CD4-positive, CD25-positive, alpha-beta regulatory T cell (primary cell): ENCODE data around the gene KBTBD4. TPM values are rescaled to one million over a fixed set of nuclear protein-coding genes. Genes with fewer than 3 reads are reported as not detected.

Experiments
- ATAC-seq, 2 donors: fragments of 150-1000 bp; cut with Tn5 transposase; one replicate each; pipeline ENCODE4 v1.10.0; 2021; ENCODE audit warnings: low read depth in 2 of 2, moderate number of reproducible peaks in 2 of 2, moderate library complexity in 1 of 2
- DNase-seq, 3 donors: peaks; one replicate each; pipeline versions ENCODE4 v3.0.0 to v3.0.0-alpha.2; 2012 to 2022; ENCODE audit warnings: mixed read lengths in 1 of 3
- H3K27ac ChIP-seq: one replicate; pipeline ENCODE4 v1.7.0; 2013; ENCODE audit warnings: mild to moderate bottlenecking, low read length; ENCODE audit not compliant: insufficient read depth, poor library complexity, severe bottlenecking
- H3K27me3 ChIP-seq: one replicate; pipeline ENCODE4 v1.7.0; 2013; ENCODE audit warnings: low read length; ENCODE audit not compliant: control insufficient read depth, insufficient read depth
- H3K36me3 ChIP-seq: one replicate; pipeline ENCODE4 v1.7.0; 2013; ENCODE audit warnings: mild to moderate bottlenecking, low read length, moderate library complexity; ENCODE audit not compliant: control insufficient read depth, insufficient read depth
- H3K4me1 ChIP-seq: 2 replicates; pipeline ENCODE4 v1.7.0; 2013; ENCODE audit warnings: mild to moderate bottlenecking, low read length; ENCODE audit not compliant: insufficient read depth, control insufficient read depth, poor library complexity, severe bottlenecking
- H3K4me3 ChIP-seq: one replicate; pipeline ENCODE4 v1.7.0; 2013; ENCODE audit warnings: low read depth, mild to moderate bottlenecking, low read length, moderate library complexity
- H3K9me3 ChIP-seq, 2 experiments: 1 replicate in 1 of 2; 2 replicates in 1 of 2; pipeline ENCODE4 v1.7.0; 2013; ENCODE audit warnings: low read length in 2 of 2, mild to moderate bottlenecking in 1 of 2, moderate library complexity in 1 of 2; ENCODE audit not compliant: control insufficient read depth in 2 of 2
- H3K27ac Mint-ChIP-seq, 3 donors: one replicate each; pipeline ENCODE4 v1.8.0; 2020 to 2022; ENCODE audit warnings: mild to moderate bottlenecking in 3 of 3, mixed read lengths in 3 of 3, moderate library complexity in 2 of 3
- H3K27me3 Mint-ChIP-seq: one replicate; pipeline ENCODE4 v1.8.0; 2022; ENCODE audit warnings: mild to moderate bottlenecking, mixed read lengths
- H3K36me3 Mint-ChIP-seq: one replicate; pipeline ENCODE4 v1.8.0; 2020; ENCODE audit warnings: mixed read lengths
- H3K4me1 Mint-ChIP-seq, 4 donors: one replicate each; pipeline ENCODE4 v1.8.0; 2020 to 2022; ENCODE audit warnings: mixed read lengths in 4 of 4, mild to moderate bottlenecking in 1 of 4
- H3K4me3 Mint-ChIP-seq, 4 donors: one replicate each; pipeline ENCODE4 v1.8.0; 2020 to 2022; ENCODE audit warnings: mild to moderate bottlenecking in 4 of 4, mixed read lengths in 4 of 4, moderate library complexity in 3 of 4
- H3K9me3 Mint-ChIP-seq, 7 donors: one replicate each; pipeline ENCODE4 v1.8.0; 2020 to 2022; ENCODE audit warnings: mixed read lengths in 7 of 7, mild to moderate bottlenecking in 3 of 7, moderate library complexity in 2 of 7
- polyA plus RNA-seq, 4 donors: library from polyadenylated mRNA; unstranded; fragments of 300-500 nt; fragmentation: Illumina TruSeq; gene quantifications; one replicate each; pipeline ENCODE4 v1.2.3, GENCODE V29; 2021
- total RNA-seq: library from RNA; stranded (reverse); gene quantifications from one replicate; pipeline ENCODE4 v1.2.3, GENCODE V29; 2022

The KBTBD4 gene
- total and polyA plus RNA-seq, 5 donors from 2014 or later, result 23.7 to 54.4 (median 49.3) TPM

DNA sequence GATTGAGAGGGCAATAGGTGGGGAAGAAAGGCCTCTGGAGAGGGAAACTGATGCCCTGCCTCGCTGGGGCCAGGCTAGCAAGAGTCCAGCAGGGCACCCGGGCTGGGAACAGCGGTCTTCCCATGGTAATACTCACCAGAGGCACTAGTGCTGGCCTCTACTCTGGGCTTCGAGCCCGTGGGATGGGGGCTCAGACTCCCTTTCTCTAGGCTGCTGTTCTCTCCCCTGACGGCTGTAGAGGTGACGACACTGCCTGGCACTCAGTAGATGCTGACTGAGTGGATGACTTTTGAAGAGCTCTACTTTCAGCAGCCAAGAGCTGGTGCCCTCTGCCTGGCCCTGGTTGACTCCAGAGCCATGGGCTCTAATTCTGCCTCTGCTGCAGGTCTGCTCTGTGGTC, 16.3 kb upstream of the KBTBD4 start:
- Histone ChIP-seq H3K27me3 (peaks cover 17% of the 10 kb centered on the region), H3K27ac (no peak overlapping the region), H3K9me3 (no peaks in the 10 kb centered on the region), H3K36me3 (no peaks in the 10 kb centered on the region), H3K4me1 (peaks cover 8% of the 10 kb centered on the region), H3K4me3 (no peak overlapping the region)
- ATAC-seq (no peak), DNase-seq (no peak)
- H3K4me1 Mint-ChIP-seq, result peaks cover 0 to 9% (median 0%) of the 10 kb centered on the region in 4 donors
- H3K27ac Mint-ChIP-seq, result no peak overlapping the region
- H3K9me3 Mint-ChIP-seq, result peaks cover 0 to 2% (median 0%) of the 10 kb centered on the region in 7 donors
- H3K4me3 Mint-ChIP-seq, result no peak overlapping the region
- peaks cover 8% of the 10 kb centered on the region for H3K36me3 Mint-ChIP-seq
- H3K27me3 Mint-ChIP-seq, result peaks cover 36% of the 10 kb centered on the region

DNA sequence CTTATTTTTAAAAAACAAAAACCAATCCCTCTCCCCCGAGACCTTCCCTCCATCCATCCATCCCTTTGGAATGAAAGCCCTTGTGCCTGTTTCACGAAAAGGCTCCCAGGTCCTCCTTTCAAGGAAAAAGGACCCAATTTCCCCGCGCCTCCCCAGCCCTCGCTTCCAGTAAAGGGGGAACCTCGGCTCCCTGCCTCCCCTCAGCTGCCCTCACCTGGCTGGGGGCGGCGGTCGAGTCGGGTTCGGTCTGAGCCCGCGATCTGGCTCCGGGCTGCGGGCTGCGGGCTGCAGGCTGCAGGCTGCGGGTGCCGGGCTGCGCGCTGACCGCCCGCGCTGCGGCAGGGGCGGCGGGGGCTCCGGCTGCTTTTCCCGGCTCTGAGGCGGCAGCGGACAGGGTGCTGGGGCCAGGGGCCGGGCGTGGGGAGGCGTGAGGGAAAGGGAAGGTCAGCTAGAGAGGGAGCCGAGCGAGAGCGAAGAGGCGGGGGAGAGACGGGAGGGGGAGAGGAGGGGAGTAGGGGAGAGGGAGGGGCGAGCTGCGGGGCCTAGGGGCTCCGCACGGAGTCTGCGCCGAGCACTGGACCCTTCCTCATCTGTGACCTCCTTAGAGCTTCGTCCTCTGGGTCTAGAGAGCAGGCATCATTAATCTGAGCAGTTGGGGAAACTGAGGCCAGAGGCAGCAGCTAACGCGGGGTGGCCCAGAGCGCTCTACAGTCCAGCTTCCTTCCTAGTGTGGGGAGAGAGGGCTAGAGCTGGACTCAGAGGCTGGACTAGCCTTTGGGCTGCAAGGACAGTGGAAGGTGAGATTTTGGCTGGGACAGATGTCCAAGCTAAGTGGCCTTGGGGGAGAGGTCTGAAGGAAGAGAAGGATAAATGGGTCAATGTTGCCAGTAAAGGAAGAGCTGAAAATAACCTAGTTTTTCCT, 15.4 kb upstream of the KBTBD4 start, which contains the start of gene C1QTNF4:
TSS of gene C1QTNF4 (minus strand) at position 478 of the 922 bp plus-strand sequence. CDS start 3,601 bp downstream, outside the sequence.
- no peaks in the 10 kb centered on the region for H3K9me3 ChIP-seq
- peaks cover 0 to 2% (median 0%) of the 10 kb centered on the region in 7 donors for H3K9me3 Mint-ChIP-seq
- H3K27me3 ChIP-seq, result peaks cover 17% of the 10 kb centered on the region
- no peaks in the 10 kb centered on the region for H3K36me3 ChIP-seq
- peaks cover 8% of the 10 kb centered on the region for H3K4me1 ChIP-seq
- DNase-seq, result no peak
- peak within 1 kb of the TSS in 2 of 4 donors; percentile 27 to 67 for H3K4me3 Mint-ChIP-seq
- peaks cover 8% of the 10 kb centered on the region for H3K36me3 Mint-ChIP-seq
- H3K27me3 Mint-ChIP-seq, result peaks cover 38% of the 10 kb centered on the region
- peak within 1 kb of the TSS in 1 of 3 donors; percentile 21 for H3K27ac Mint-ChIP-seq
- ATAC-seq, result no peak
- peaks cover 0 to 9% (median 0%) of the 10 kb centered on the region in 4 donors for H3K4me1 Mint-ChIP-seq
- no peak within 1 kb of the TSS for H3K27ac ChIP-seq
- H3K4me3 ChIP-seq, result no peak within 1 kb of the TSS

DNA sequence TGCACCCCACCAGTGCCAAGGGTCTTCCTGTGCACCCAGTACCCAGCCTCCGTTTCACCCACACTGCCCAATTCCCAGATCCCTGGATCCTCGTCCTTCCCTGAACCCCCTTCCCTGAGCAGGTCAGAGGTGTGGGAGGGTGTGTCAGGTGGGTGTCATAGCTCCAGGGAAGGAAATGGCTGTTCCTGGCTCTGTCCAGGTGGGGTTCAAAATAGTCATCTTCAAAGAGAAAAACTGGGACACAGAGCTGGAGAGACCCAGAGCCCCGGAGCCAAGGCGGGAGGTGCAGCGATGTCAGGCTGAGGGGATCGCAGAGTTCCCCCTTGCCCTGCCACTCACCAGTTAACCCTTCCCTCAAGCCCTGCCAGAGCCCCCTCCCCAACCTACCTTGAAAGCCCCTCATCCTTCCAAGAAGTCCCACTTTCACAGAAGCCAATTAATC, 14.7 kb upstream of the KBTBD4 start:
- Mint-ChIP-seq H3K4me1 (peaks cover 0 to 9% (median 0%) of the 10 kb centered on the region in 4 donors), H3K27ac (no peak overlapping the region), H3K27me3 (peaks cover 35% of the 10 kb centered on the region), H3K4me3 (peak overlapping the region in 2 of 4 donors; percentile 27 to 67), H3K36me3 (peaks cover 8% of the 10 kb centered on the region), H3K9me3 (peaks cover 0 to 2% (median 0%) of the 10 kb centered on the region in 7 donors)
- H3K4me1 ChIP-seq, result peaks cover 8% of the 10 kb centered on the region
- no peaks in the 10 kb centered on the region for H3K36me3 ChIP-seq
- ATAC-seq (no peak), DNase-seq (no peak)
- H3K4me3 ChIP-seq, result no peak overlapping the region
- H3K27ac ChIP-seq, result no peak overlapping the region
- H3K27me3 ChIP-seq, result peaks cover 17% of the 10 kb centered on the region
- no peaks in the 10 kb centered on the region for H3K9me3 ChIP-seq

DNA sequence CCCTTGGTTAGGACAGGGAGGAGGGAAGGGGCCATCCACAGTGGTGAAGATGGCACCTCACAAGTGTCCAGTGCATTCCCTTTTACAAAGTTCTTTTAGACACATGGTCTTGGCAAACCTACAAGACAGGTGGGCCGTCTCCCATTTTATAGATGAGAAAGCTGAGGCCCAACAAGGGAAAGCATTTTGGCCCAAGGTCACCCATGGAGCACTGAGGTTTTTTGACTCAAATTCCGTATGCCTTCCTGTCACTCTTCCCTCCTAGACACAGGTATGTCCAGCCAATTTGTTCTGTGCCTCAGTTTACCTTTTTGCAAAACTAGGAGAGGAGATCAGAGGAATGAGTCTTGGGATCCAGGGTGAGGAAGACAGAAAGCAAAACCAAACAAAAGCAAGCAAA, 14.2 kb upstream of the KBTBD4 start:
- peaks cover 34% of the 10 kb centered on the region for H3K27me3 Mint-ChIP-seq
- no peak for DNase-seq
- no peak overlapping the region for H3K27ac Mint-ChIP-seq
- peaks cover 8% of the 10 kb centered on the region for H3K4me1 ChIP-seq
- no peak overlapping the region for H3K27ac ChIP-seq
- H3K36me3 ChIP-seq, result no peaks in the 10 kb centered on the region
- peaks cover 0 to 9% (median 0%) of the 10 kb centered on the region in 4 donors for H3K4me1 Mint-ChIP-seq
- no peak for ATAC-seq
- no peak overlapping the region for H3K4me3 ChIP-seq
- H3K27me3 ChIP-seq, result peaks cover 17% of the 10 kb centered on the region
- H3K9me3 Mint-ChIP-seq, result no peaks in the 10 kb centered on the region
- H3K9me3 ChIP-seq, result no peaks in the 10 kb centered on the region
- peaks cover 8% of the 10 kb centered on the region for H3K36me3 Mint-ChIP-seq
- H3K4me3 Mint-ChIP-seq, result no peak overlapping the region

DNA sequence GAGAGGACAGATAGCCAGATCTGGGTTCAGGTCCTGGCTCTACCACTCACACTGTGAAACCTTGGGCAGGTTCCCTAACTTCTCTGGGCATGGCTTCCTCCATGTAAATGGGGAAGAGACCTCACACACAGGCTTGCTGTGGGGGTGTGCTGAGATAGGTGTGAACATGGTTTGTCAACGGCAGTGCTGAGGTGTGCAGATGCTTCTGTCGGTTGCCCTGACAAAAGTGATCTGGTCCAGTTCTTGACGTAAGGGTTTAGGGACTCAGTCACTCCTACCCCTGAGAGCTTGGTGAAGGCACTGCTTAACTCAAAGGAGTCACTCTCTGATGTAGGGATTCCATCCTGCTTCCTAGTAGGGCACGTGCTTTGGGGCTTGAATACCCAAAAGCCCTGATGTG, 13.5 kb upstream of the KBTBD4 start:
- H3K4me1 Mint-ChIP-seq, result peaks cover 0 to 9% (median 0%) of the 10 kb centered on the region in 4 donors
- ATAC-seq, result no peak
- H3K4me3 Mint-ChIP-seq, result no peak overlapping the region
- Histone ChIP-seq H3K9me3 (no peaks in the 10 kb centered on the region), H3K27me3 (peaks cover 17% of the 10 kb centered on the region), H3K4me3 (no peak overlapping the region), H3K4me1 (peaks cover 8% of the 10 kb centered on the region), H3K27ac (no peak overlapping the region), H3K36me3 (no peaks in the 10 kb centered on the region)
- H3K36me3 Mint-ChIP-seq, result peaks cover 8% of the 10 kb centered on the region
- H3K9me3 Mint-ChIP-seq, result no peaks in the 10 kb centered on the region
- DNase-seq, result no peak
- H3K27me3 Mint-ChIP-seq, result peaks cover 34% of the 10 kb centered on the region
- no peak overlapping the region for H3K27ac Mint-ChIP-seq

DNA sequence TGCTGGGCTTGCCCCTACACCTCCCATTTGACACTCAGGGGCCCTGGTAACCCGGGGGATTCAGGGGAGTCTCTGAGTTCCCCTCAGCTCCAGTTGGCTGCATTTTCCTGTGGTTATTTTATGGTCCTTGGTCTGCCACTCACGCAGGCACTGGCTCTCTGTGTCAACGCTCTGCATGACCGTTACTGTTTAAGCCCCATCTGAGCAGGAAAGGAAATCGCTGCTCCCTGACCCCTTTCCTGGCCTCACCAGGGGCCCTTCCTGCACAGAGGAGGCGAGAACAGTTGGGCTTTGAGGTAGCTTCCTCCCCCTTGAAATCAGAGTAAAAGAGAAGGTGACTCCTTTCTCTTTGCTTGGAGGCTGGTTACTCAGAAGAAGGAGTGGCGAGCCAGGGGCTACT, 13.0 kb upstream of the KBTBD4 start:
- no peak overlapping the region for H3K4me3 ChIP-seq
- H3K27ac ChIP-seq, result no peak overlapping the region
- H3K36me3 ChIP-seq, result no peaks in the 10 kb centered on the region
- H3K27me3 ChIP-seq, result peaks cover 17% of the 10 kb centered on the region
- Mint-ChIP-seq H3K36me3 (peaks cover 8% of the 10 kb centered on the region), H3K9me3 (no peaks in the 10 kb centered on the region), H3K27me3 (peaks cover 34% of the 10 kb centered on the region), H3K4me3 (no peak overlapping the region), H3K4me1 (peaks cover 0 to 9% (median 0%) of the 10 kb centered on the region in 4 donors), H3K27ac (no peak overlapping the region)
- DNase-seq (peak in 1 of 3 donors; percentile 17), ATAC-seq (no peak)
- H3K4me1 ChIP-seq, result peaks cover 8% of the 10 kb centered on the region
- H3K9me3 ChIP-seq, result no peaks in the 10 kb centered on the region

DNA sequence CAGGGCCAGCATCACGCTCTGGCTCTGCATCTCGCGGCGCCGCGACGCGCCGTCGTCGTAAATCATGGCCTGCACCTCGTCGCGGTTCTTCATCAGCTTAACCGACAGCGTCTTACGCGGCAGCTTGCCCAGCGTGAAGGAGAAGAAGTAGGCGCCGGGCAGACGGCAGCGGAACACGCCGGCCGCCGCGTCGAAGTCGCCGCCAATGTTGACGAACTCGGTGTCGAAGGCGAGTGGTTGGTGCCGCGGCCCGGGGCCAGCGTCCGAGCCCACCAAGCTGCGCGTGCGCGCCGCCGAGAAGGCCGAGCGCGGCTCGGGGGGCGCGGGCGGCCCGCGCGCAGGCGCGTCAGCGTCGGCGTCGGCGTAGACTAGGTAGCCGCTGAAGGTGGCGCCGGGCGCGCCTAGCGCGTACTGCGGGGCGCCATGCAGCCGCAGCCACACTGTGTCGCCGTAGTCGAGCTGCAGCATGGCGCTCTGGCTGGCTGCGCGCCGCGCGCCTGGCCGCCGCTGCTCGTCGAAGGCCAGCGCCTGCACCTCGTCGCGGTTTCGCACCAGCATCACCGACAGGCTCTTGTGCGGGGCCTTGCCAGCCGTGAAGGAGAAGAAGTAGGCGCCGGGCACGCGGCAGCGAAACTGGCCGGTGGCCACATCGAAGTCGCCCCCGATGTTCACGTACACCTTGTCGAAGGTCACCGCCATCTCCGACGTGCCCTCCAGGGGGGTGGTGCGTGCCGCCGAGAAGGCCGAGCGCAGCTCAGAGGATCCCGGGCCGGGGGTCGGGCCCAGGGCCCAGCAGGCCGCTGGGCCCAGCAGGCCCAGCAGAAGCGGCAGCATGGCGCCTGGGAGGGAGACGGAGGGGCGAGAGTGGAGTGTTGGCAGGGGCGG, 11.4 kb upstream of the KBTBD4 start:
- Histone ChIP-seq H3K9me3 (no peaks in the 10 kb centered on the region), H3K27ac (no peak overlapping the region), H3K4me3 (no peak overlapping the region), H3K4me1 (peaks cover 8% of the 10 kb centered on the region), H3K36me3 (no peaks in the 10 kb centered on the region), H3K27me3 (peaks cover 17% of the 10 kb centered on the region)
- Mint-ChIP-seq H3K36me3 (peaks cover 5% of the 10 kb centered on the region), H3K4me1 (peaks cover 0 to 9% (median 0%) of the 10 kb centered on the region in 4 donors), H3K27me3 (peaks cover 30% of the 10 kb centered on the region), H3K4me3 (no peak overlapping the region), H3K9me3 (no peaks in the 10 kb centered on the region), H3K27ac (peak overlapping the region in 1 of 3 donors; percentile 14)
- no peak for ATAC-seq
- no peak for DNase-seq
